HEK293 (cell line): Measurements from ENCODE around the gene ATP2C1.

Experiments
- CTCF ChIA-PET: fragments of 350-600 bp; formaldehyde crosslinking; extraction: SDS; loops from one replicate; lab custom pipeline; 2021; ENCODE audit warnings: antibody characterized with exemption; lab: Yijun Ruan, JAX
- POLR2A ChIA-PET: fragments of 300-600 bp; formaldehyde crosslinking; extraction: SDS; loops from one replicate; lab custom pipeline; 2020; ENCODE audit warnings: antibody characterized with exemption, inconsistent platforms; lab: Yijun Ruan, JAX
- H3K27ac ChIP-seq: fragments of 200-500 bp; sonication (Bioruptor generic); 2 replicates; pipeline ENCODE4 v1.5.1; 2014; ENCODE audit warnings: low read depth, low read length, control low read depth, inconsistent platforms; ENCODE audit errors: extremely low read depth
- H3K36me3 ChIP-seq, 2 experiments: fragments of 200-500 bp in 1 of 2; sonication (Bioruptor generic) in 1 of 2; 1 replicate in 1 of 2; 2 replicates in 1 of 2; pipeline ENCODE4 v1.5.1; 2014 to 2017; ENCODE audit warnings: inconsistent platforms in 2 of 2, low read length in 2 of 2; ENCODE audit not compliant: control insufficient read depth in 2 of 2, insufficient read depth in 1 of 2
- H3K4me1 ChIP-seq: fragments of 200-500 bp; sonication (Bioruptor generic); 2 replicates; pipeline ENCODE4 v1.5.1; 2014; ENCODE audit warnings: mild to moderate bottlenecking, low read length, inconsistent platforms; ENCODE audit not compliant: control insufficient read depth, insufficient read depth
- H3K4me3 ChIP-seq: 2 replicates; pipeline ENCODE4 v1.5.1; 2011; ENCODE audit warnings: low read depth, mild to moderate bottlenecking, control low read depth, low read length, moderate library complexity
- H3K9me3 ChIP-seq: fragments of 200-500 bp; sonication (Bioruptor generic); 2 replicates; pipeline ENCODE4 v1.5.1; 2014; ENCODE audit warnings: low read depth, low read length, inconsistent platforms; ENCODE audit not compliant: control insufficient read depth, insufficient read depth
- PRDM1 ChIP-seq: fragments of 450-650 bp; formaldehyde crosslinking; IDR thresholded peaks from 2 replicates; pipeline ENCODE4; 2016; ENCODE audit warnings: missing biosample characterization, missing genetic modification characterization
- SCRT1 ChIP-seq: fragments of 450-650 bp; formaldehyde crosslinking; IDR thresholded peaks from 2 replicates; pipeline ENCODE4 v1.5.1; 2016; ENCODE audit warnings: missing biosample characterization, missing genetic modification characterization, borderline replicate concordance
- SP3 ChIP-seq: fragments of 450-650 bp; formaldehyde crosslinking; IDR thresholded peaks from 2 replicates; pipeline ENCODE4 v1.5.1; 2016; ENCODE audit warnings: missing biosample characterization, missing genetic modification characterization
- ZNF140 ChIP-seq: fragments of 450-650 bp; formaldehyde crosslinking; IDR thresholded peaks from 2 replicates; pipeline ENCODE4 v1.5.1; 2016; ENCODE audit warnings: missing biosample characterization, missing genetic modification characterization
- ZNF202 ChIP-seq: fragments of 450-650 bp; formaldehyde crosslinking; IDR thresholded peaks from 2 replicates; pipeline ENCODE4 v1.5.1; 2016; ENCODE audit warnings: missing biosample characterization, missing genetic modification characterization, borderline replicate concordance
- ZNF248 ChIP-seq: fragments of 450-650 bp; formaldehyde crosslinking; IDR thresholded peaks from 2 replicates; pipeline ENCODE4 v1.5.1; 2017; ENCODE audit warnings: missing biosample characterization, missing genetic modification characterization
- ZNF266 ChIP-seq: fragments of 450-650 bp; formaldehyde crosslinking; IDR thresholded peaks from 2 replicates; pipeline ENCODE4 v1.5.1; 2016; ENCODE audit warnings: missing biosample characterization, missing genetic modification characterization, low read depth
- ZNF426 ChIP-seq: fragments of 450-650 bp; formaldehyde crosslinking; IDR thresholded peaks from 2 replicates; pipeline ENCODE4 v1.5.1; 2017; ENCODE audit warnings: missing biosample characterization, missing genetic modification characterization, mild to moderate bottlenecking, inconsistent platforms, moderate library complexity
- ZNF560 ChIP-seq: fragments of 450-650 bp; formaldehyde crosslinking; IDR thresholded peaks from 2 replicates; pipeline ENCODE4 v1.5.1; 2017; ENCODE audit warnings: missing biosample characterization, missing genetic modification characterization, borderline replicate concordance
- ZNF623 ChIP-seq: fragments of 450-650 bp; formaldehyde crosslinking; IDR thresholded peaks from 2 replicates; pipeline ENCODE4 v1.5.1; 2016; ENCODE audit warnings: missing biosample characterization, missing genetic modification characterization
- ZNF654 ChIP-seq: fragments of 450-650 bp; formaldehyde crosslinking; IDR thresholded peaks from 2 replicates; pipeline ENCODE4 v1.5.1; 2016; ENCODE audit warnings: low read depth, missing biosample characterization, missing genetic modification characterization
- ZNF658 ChIP-seq: fragments of 450-650 bp; formaldehyde crosslinking; IDR thresholded peaks from 2 replicates; pipeline ENCODE4; 2016; ENCODE audit warnings: missing biosample characterization, missing genetic modification characterization
- TF ChIP-seq, protein P1 (sequence below): fragments of 450-650 bp; formaldehyde crosslinking; conservative IDR thresholded peaks from 2 replicates; pipeline ENCODE4 v1.5.1; 2016; ENCODE audit warnings: low read depth, missing biosample characterization, missing genetic modification characterization
- TF ChIP-seq, protein P2 (sequence below): fragments of 450-650 bp; formaldehyde crosslinking; conservative IDR thresholded peaks from 2 replicates; pipeline ENCODE4 v1.5.1; 2016; ENCODE audit warnings: low read depth, missing biosample characterization, missing genetic modification characterization
- TF ChIP-seq, protein P3 (sequence below): fragments of 450-650 bp; formaldehyde crosslinking; IDR thresholded peaks from 2 replicates; pipeline ENCODE4 v1.5.1; 2016; ENCODE audit warnings: missing biosample characterization, missing genetic modification characterization
- TF ChIP-seq, protein P4 (sequence below): fragments of 450-650 bp; formaldehyde crosslinking; IDR thresholded peaks from 2 replicates; pipeline ENCODE4 v1.5.1; 2016; ENCODE audit warnings: missing biosample characterization, missing genetic modification characterization, borderline replicate concordance
- TF ChIP-seq, protein P5 (sequence below): fragments of 450-650 bp; formaldehyde crosslinking; IDR thresholded peaks from 2 replicates; pipeline ENCODE4 v1.5.1; 2017; ENCODE audit warnings: missing biosample characterization, missing genetic modification characterization

The ATP2C1 gene

DNA sequence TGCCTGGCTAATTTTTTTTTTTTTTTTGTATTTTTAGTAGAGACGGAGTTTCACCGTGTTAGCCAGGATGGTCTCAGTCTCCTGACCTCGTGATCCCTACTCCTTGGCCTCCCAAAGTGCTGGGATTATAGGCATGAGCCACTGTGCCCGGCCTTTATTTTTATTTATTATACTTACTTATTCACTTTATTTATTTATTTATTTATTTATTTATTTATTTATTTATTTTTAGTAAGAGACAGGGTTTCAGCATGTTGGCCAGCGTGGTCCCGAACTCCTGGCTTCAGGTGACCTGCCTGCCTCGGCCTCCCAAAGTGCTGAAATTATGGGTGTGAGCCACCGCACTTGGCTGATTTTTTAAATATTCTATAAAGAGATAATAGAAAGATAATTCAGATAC lies 31.8 kb upstream of the ATP2C1 start (continued):
- TF ChIP-seq ZNF140 (tag by site-specific recombination) (peak; percentile 65; the same call in 1 of the 2 replicates), ZNF426 (peak; percentile 66), ZNF654 (peak; percentile 17), ZNF266 (0 out of 2 replicates have a peak, but pooled peaks have one; percentile 13), ZNF202 (tag by site-specific recombination) (peak; percentile 14; the same call in 1 of the 2 replicates), ZNF623 (tag by site-specific recombination) (peak; percentile 55; the same call in 1 of the 2 replicates)
- TF ChIP-seq, protein P1, sequence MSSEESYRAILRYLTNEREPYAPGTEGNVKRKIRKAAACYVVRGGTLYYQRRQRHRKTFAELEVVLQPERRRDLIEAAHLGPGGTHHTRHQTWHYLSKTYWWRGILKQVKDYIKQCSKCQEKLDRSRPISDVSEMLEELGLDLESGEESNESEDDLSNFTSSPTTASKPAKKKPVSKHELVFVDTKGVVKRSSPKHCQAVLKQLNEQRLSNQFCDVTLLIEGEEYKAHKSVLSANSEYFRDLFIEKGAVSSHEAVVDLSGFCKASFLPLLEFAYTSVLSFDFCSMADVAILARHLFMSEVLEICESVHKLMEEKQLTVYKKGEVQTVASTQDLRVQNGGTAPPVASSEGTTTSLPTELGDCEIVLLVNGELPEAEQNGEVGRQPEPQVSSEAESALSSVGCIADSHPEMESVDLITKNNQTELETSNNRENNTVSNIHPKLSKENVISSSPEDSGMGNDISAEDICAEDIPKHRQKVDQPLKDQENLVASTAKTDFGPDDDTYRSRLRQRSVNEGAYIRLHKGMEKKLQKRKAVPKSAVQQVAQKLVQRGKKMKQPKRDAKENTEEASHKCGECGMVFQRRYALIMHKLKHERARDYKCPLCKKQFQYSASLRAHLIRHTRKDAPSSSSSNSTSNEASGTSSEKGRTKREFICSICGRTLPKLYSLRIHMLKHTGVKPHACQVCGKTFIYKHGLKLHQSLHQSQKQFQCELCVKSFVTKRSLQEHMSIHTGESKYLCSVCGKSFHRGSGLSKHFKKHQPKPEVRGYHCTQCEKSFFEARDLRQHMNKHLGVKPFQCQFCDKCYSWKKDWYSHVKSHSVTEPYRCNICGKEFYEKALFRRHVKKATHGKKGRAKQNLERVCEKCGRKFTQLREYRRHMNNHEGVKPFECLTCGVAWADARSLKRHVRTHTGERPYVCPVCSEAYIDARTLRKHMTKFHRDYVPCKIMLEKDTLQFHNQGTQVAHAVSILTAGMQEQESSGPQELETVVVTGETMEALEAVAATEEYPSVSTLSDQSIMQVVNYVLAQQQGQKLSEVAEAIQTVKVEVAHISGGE (tag by site-specific recombination), result peak; percentile 66; the same call in 1 of the 2 replicates
- TF ChIP-seq, protein P2, sequence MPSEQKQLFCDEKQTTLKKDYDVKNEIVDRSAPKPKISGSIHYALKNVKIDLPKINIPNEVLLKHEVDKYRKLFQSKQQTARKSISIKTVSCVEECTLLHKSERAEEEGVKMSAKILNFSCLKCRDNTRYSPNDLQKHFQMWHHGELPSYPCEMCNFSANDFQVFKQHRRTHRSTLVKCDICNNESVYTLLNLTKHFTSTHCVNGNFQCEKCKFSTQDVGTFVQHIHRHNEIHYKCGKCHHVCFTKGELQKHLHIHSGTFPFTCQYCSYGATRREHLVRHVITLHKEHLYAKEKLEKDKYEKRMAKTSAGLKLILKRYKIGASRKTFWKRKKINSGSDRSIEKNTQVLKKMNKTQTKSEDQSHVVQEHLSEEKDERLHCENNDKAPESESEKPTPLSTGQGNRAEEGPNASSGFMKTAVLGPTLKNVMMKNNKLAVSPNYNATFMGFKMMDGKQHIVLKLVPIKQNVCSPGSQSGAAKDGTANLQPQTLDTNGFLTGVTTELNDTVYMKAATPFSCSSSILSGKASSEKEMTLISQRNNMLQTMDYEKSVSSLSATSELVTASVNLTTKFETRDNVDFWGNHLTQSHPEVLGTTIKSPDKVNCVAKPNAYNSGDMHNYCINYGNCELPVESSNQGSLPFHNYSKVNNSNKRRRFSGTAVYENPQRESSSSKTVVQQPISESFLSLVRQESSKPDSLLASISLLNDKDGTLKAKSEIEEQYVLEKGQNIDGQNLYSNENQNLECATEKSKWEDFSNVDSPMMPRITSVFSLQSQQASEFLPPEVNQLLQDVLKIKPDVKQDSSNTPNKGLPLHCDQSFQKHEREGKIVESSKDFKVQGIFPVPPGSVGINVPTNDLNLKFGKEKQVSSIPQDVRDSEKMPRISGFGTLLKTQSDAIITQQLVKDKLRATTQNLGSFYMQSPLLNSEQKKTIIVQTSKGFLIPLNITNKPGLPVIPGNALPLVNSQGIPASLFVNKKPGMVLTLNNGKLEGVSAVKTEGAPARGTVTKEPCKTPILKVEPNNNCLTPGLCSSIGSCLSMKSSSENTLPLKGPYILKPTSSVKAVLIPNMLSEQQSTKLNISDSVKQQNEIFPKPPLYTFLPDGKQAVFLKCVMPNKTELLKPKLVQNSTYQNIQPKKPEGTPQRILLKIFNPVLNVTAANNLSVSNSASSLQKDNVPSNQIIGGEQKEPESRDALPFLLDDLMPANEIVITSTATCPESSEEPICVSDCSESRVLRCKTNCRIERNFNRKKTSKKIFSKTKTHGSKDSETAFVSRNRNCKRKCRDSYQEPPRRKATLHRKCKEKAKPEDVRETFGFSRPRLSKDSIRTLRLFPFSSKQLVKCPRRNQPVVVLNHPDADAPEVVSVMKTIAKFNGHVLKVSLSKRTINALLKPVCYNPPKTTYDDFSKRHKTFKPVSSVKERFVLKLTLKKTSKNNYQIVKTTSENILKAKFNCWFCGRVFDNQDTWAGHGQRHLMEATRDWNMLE (tag by site-specific recombination), result peak; percentile 78
- TF ChIP-seq, all 188 proteins: peak for 14; not testable (repeated sequence) for 174

DNA sequence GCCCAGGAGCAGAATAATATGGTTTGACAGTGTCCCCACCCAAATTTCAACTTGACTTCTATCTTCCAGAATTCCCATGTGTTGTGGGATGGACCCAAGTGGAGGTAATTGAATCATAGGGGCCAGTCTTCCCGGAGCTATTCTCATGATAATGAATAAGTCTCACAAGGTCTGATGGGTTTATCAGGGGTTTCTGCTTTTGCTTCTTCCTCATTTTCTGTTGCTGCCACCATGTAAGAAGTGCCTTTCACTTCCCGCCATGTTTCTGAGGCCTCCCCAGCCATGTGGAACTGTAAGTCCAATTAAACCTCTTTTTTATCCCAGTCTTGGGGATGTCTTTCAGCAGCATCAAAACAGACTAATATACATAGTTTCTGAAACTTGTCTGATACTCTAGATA lies 28.4 kb upstream of the ATP2C1 start:
- Histone ChIP-seq H3K4me3 (no peak overlapping the region), H3K27ac (no peak overlapping the region), H3K9me3 (no peaks in the 10 kb centered on the region), H3K4me1 (no peaks in the 10 kb centered on the region)
- POLR2A ChIA-PET, result no interaction called here
- TF ChIP-seq SCRT1 (no peak), PRDM1 (tag by site-specific recombination) (no peak), ZNF248 (tag by site-specific recombination) (no peak), ZNF654 (no peak), SP3 (no peak), ZNF560 (no peak), ZNF658 (no peak)
- TF ChIP-seq, protein P3, sequence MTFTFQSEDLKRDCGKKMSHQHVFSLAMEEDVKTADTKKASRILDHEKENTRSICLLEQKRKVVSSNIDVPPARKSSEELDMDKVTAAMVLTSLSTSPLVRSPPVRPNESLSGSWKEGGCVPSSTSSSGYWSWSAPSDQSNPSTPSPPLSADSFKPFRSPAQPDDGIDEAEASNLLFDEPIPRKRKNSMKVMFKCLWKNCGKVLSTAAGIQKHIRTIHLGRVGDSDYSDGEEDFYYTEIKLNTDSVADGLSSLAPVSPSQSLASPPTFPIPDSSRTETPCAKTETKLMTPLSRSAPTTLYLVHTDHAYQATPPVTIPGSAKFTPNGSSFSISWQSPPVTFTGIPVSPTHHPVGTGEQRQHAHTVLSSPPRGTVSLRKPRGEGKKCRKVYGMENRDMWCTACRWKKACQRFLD (tag by site-specific recombination), result no peak
- TF ChIP-seq, protein P4, sequence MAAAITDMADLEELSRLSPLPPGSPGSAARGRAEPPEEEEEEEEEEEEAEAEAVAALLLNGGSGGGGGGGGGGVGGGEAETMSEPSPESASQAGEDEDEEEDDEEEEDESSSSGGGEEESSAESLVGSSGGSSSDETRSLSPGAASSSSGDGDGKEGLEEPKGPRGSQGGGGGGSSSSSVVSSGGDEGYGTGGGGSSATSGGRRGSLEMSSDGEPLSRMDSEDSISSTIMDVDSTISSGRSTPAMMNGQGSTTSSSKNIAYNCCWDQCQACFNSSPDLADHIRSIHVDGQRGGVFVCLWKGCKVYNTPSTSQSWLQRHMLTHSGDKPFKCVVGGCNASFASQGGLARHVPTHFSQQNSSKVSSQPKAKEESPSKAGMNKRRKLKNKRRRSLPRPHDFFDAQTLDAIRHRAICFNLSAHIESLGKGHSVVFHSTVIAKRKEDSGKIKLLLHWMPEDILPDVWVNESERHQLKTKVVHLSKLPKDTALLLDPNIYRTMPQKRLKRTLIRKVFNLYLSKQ (tag by site-specific recombination), result no peak
- TF ChIP-seq, protein P5, sequence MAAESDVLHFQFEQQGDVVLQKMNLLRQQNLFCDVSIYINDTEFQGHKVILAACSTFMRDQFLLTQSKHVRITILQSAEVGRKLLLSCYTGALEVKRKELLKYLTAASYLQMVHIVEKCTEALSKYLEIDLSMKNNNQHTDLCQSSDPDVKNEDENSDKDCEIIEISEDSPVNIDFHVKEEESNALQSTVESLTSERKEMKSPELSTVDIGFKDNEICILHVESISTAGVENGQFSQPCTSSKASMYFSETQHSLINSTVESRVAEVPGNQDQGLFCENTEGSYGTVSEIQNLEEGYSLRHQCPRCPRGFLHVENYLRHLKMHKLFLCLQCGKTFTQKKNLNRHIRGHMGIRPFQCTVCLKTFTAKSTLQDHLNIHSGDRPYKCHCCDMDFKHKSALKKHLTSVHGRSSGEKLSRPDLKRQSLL (tag by site-specific recombination), result no peak
- TF ChIP-seq, all 188 proteins: peak for 0
- no peaks in the 10 kb centered on the region for H3K36me3 ChIP-seq
- CTCF ChIA-PET, result interaction anchor here (0.7 kb wide), 1 partner anchor 11 kb away, joined by 3 read pairs; no protein-coding TSS in a partner anchor
